HG02885 (cell line): ENCODE results near the gene CATSPERE.
A peak's percentile ranks its signal among the peaks of the same experiment; 100 is the strongest.
"Not testable (repeated sequence)": the region's sequence is repeated elsewhere in the genome, so short reads cannot be mapped to it uniquely, and the experiment has no call there.

Experiments
- ATAC-seq: cut with Tn5 transposase; IDR thresholded peaks from one replicate; pipeline ENCODE4 v1.9.1; 2021; ENCODE audit warnings: mild to moderate bottlenecking; ENCODE audit not compliant: unreplicated experiment, poor library complexity

The CATSPERE gene

DNA sequence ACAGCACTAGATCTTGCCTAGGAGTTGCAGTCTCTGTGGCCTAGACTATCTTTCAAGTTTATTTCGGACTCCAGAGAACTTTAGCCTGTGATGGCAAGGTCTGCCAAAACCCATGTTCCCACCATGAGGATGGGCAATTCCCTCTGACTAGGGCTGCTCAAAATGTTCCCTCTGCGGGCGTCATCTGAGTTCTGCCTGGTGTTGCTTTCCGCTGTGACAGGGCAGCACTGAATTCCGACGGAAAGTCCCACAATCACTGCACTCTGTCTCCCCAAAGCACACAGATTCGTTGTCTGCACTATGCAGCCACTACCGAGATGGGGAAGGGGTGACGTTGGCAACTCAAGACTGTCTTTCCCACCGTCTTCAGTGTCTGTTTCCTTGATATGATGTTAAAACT is 75.2 kb downstream of the CATSPERE start:
- no peak for ATAC-seq

DNA sequence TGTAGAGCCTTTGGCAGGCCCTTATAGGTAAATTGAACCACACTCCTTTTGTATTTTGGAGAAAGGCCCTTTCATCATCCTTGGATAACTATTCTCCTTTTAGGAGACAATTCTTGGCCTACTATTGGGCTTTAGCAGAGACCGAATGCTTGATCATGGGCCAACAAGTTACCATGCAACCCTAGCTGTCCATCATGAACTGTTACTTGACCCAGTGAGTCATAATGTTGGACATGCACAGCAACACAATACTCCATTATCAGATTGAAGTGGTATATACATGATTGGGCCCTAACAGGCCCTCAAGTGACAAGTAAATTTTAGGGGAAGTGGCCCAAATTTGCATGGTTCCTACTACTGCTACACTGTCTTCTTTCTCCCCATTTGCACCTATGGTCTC is 84.4 kb downstream of the CATSPERE start:
- no peak for ATAC-seq

- ATAC-seq, result no peak
Measured at GRCh38 chr1:244548558-244549115, 87.6 kb downstream of the CATSPERE start.

DNA sequence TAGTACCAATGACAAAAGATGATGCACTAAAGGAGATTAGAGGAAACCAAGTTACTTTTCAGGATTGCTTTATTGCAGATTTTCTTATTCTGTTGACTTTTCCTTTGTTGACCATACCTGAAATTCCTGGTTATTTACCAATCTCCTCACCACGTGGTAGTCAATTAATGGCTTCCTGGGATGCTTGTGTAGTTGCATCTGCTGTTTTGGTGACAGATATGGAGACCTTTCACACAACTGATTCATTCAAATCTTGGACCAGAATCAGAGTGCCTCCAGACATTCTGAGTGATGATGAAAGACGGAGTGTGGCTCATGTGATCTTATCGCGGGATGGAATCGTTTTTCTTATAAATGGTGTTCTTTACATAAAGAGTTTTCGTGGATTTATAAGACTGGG is 91.3 kb downstream of the CATSPERE start:
- ATAC-seq, result no peak

- ATAC-seq, result no peak
Measured at GRCh38 chr1:244556263-244556662, 95.2 kb downstream of the CATSPERE start.

- no peak for ATAC-seq
Measured at GRCh38 chr1:244557565-244557964, 96.5 kb downstream of the CATSPERE start.

GRCh38 chr1:244559561-244559960 is 98.5 kb downstream of the CATSPERE start:
- no peak for ATAC-seq

DNA sequence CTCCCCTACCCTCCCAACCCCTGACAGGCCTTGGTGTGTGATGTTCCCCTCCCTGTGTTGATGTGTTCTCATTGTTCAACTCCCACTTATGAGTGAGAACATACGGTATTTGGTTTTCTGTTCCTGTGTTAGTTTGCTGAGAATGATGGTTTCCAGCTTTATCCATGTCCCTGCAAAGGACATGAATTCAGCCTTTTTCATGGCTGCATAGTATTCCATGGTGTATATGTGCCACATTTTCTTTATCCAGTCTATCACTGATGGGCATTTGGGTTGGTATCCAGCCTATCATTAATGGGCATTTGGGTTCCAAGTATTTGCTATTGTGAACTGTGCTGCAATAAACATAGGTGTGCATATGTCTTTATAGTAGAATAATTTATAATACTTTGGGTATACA is 101.8 kb downstream of the CATSPERE start:
- not testable (repeated sequence) for ATAC-seq

DNA sequence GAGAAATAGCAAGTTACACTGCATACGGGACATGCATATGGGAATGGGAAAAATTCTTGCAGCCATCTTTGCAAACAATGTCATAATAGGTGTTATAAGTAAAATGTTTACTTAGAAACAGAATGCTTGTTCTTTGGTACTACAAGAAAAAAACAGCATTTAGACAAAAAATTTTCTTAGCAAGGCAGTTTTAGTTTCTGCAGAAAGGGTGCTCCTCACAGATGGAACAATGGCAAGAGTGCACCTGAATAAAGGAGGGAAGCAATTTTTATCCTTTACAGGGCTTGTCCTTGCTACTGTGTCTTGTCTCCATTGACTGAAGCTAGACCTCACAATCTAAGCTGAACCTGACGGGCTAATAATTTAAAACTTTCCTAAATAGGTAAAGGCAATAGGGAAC is 112.7 kb downstream of the CATSPERE start:
- ATAC-seq, result no peak

- ATAC-seq, result no peak
Measured at GRCh38 chr1:244576259-244576892, 115.3 kb downstream of the CATSPERE start.

DNA sequence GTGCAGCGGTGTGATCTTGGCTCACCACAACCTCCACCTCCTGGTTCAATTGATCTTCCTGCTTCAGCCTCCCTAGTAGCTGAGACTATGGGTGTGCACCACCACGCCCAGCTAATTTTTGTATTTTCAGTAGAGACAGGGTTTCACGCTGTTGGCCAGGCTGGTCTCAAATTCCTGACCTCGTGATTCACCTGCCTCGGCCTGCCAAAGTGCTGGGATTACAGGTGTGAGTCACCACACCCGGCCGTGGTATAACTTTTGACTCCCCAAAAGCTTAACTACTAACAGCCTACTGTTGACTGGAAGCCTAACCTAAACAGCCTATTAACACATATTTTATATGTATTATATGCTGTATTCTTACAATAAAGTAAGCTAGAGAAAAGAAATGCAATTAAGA is 117.1 kb downstream of the CATSPERE start:
- ATAC-seq, result not testable (repeated sequence)

DNA sequence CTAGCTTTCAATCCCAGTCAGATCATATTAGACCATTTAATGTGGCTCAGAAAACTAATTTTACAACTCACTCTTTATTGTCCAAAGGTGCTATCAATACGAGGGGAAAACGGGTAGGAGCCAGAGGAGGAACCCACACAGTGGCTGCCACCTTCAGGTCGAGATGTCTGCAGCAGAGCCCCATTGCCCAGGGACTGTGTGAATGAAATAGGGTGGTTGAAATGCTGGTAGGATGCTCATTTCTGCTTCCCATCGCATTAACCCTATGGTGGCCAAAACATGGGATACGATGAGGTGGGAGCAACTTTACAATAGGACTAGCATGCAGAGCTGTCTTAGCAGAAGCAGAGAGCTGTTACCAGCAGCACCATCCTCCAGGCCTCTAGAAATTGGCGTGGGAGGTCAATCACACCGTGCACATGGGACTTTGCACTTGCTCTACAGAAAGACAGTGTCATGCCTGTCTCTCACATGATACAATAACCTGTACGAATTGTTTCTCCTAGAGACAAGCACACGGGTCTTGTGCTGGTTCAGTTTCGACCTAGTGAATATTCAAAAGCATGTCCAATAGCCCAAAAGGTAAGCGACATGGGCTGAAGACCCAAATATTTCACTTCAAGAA is 122.4 kb downstream of the CATSPERE start:
- no peak for ATAC-seq

DNA sequence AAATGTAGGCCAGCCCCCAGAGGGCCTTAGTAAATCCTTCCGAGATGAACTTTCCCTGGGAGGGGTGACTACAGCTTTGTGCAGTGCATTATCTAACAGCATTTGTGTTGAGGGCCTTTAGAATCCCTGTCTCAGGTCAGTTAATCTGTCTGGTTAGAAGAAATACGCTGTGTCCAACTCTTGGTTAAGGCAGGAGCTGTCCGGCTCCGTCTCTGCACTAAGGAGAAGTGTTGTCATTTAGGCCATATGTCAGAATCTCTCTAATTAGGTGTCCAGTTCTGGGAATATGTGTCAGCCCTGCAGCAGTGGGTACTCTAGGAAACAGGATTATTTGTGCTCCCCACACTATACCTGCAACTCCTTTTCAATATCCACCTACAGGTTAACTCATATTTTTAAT is 124.8 kb downstream of the CATSPERE start:
- no peak for ATAC-seq

DNA sequence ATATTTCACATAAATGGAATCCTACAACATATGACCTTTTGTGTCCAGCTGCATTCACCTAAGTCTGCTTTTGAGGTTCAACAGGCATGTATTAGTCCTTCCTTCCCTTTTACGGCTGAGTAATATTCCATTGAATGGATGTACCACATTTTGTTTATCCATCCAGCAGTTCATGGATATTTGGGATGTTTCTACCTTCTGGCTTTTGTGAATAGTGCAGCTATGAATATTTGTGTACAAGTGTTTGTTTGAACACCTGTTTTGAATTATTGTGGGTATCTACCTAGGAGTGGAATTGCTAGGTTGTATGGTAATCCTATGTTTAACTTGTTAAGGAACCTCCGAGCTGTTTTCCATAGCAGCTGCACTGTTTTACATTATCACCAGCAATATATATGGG is 129.6 kb downstream of the CATSPERE start:
- no peak for ATAC-seq

GRCh38 chr1:244598611-244599010 is 137.5 kb downstream of the CATSPERE start:
- no peak for ATAC-seq

- peak; percentile 98 for ATAC-seq
Measured at GRCh38 chr1:244599937-244600350, 138.9 kb downstream of the CATSPERE start.

DNA sequence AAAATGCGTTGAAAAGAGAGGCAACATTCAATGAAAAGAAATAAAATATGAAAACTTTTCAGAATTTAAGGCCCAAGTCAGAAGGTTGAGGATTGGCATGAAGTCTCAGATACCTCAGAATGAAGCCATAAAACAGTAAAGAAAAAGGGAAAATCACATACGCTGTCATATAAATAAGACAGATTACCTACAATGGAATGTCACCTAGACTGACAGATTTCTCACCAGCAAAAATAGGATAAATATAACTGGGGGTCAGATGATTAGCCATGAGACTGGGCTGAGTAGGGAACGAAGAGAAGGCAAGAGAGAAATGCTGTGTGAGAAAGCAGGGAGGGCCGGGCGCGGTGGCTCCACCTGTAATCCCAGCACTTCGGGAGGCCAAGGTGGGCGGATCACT is 140.3 kb downstream of the CATSPERE start:
- no peak for ATAC-seq

GRCh38 chr1:244603498-244603897 is 142.4 kb downstream of the CATSPERE start:
- ATAC-seq, result no peak

DNA sequence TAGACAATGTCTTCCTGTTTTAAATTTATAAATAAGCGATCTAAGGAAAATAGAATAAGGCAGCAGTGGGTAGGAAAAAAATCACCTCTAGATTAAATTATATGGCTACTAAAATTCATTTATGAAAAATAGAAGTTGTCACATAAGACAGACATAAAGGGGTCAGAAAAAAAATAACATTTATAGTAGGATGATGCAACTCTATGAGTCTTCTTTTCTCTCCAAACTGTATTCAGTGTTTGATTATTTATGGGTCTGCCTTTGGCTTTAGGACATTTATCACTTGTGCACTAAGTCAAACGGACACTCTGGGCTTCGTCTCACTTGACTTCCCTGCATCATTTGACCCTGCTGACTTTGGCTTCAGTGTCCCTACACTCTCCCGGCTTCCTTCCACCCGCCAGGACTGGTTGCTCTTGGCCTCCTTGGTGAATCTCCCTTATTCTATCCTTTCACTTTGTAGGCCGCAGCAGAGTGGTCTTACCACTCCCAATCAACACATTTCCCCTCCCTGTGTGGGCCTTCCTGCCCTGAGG is 144.8 kb downstream of the CATSPERE start:
- ATAC-seq, result no peak

GRCh38 chr1:244614113-244614836 is 153.2 kb downstream of the CATSPERE start:
- no peak for ATAC-seq

- no peak for ATAC-seq
Measured at GRCh38 chr1:244614879-244615278, 153.8 kb downstream of the CATSPERE start.
